Loucy (cell line): ENCODE data around the gene CPEB1.

Source experiments
- EZH2phosphoT487 ChIP-seq: fragments of 200-600 bp; IDR thresholded peaks from 2 replicates; pipeline ENCODE4 v1.6.1; 2018; ENCODE audit warnings: antibody characterized with exemption, mild to moderate bottlenecking, moderate library complexity, borderline replicate concordance
- TF ChIP-seq, protein P1 (sequence below): fragments of 200-600 bp; sonication (generic); conservative IDR thresholded peaks from 2 replicates; pipeline ENCODE4 v1.5.1; 2014; ENCODE audit warnings: mild to moderate bottlenecking, antibody characterized with exemption, low read length

DNA sequence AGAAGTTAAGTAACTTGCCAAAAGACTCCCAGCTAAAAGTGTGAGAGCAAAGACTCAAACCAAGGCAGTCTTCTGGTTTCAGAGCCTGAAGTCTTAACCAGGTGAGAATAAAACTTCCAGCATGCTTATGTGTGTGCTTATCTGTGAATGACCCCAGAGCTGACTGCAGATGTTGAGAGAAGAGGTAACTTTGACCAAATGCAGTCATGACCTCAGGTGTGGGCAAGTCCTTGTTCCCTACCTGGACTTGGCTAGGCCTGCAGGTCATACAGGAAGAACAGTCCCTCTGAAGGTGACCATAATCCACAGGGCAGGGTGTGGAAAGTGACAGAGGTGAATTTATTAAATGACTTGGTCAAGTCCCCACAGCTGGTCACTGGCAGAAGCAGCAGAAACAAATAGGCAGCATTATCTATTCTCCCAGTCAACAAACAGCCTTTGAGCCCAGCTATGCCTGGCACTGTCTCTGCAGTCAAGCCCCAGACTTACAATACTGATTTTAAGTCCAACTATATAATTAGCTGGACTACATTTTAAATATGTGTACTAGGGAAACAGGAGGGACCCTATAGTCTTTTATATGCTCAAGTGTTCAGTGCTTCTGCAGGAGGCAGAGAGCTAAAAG is 3.0 kb upstream of the CPEB1 start:
- TF ChIP-seq, protein P1, sequence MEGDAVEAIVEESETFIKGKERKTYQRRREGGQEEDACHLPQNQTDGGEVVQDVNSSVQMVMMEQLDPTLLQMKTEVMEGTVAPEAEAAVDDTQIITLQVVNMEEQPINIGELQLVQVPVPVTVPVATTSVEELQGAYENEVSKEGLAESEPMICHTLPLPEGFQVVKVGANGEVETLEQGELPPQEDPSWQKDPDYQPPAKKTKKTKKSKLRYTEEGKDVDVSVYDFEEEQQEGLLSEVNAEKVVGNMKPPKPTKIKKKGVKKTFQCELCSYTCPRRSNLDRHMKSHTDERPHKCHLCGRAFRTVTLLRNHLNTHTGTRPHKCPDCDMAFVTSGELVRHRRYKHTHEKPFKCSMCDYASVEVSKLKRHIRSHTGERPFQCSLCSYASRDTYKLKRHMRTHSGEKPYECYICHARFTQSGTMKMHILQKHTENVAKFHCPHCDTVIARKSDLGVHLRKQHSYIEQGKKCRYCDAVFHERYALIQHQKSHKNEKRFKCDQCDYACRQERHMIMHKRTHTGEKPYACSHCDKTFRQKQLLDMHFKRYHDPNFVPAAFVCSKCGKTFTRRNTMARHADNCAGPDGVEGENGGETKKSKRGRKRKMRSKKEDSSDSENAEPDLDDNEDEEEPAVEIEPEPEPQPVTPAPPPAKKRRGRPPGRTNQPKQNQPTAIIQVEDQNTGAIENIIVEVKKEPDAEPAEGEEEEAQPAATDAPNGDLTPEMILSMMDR: no peak
- TF ChIP-seq EZH2phosphoT487: no peak
